Measurements from ENCODE around the gene CHFR.

GRCh38 chr12:132803125-132803524 is 84.3 kb downstream of the CHFR start:
- no peak for TF ChIP-seq EZH2phosphoT487 (IDR thresholded peaks at IDR 0.05; ENCODE audit: insufficient read depth, low read depth)
- TF ChIP-seq EZH2 (IDR thresholded peaks at IDR 0.05; ENCODE audit: insufficient read depth, poor library complexity, severe bottlenecking), result no peak

Measured in GM23248 (cell line).